HG03280 (cell line): ENCODE data around the gene GRK3.
"Not testable (repeated sequence)": the region's sequence is repeated elsewhere in the genome, so short reads cannot be mapped to it uniquely, and the experiment has no call there.

ENCODE experiments used
- ATAC-seq: cut with Tn5 transposase; IDR thresholded peaks from one replicate; pipeline ENCODE4 v1.9.1; 2021; ENCODE audit warnings: mild to moderate bottlenecking, moderate library complexity; ENCODE audit not compliant: unreplicated experiment

Gene GRK3

GRCh38 chr22:25570486-25570885, 6.0 kb downstream of the GRK3 start:
- no peak for ATAC-seq

DNA sequence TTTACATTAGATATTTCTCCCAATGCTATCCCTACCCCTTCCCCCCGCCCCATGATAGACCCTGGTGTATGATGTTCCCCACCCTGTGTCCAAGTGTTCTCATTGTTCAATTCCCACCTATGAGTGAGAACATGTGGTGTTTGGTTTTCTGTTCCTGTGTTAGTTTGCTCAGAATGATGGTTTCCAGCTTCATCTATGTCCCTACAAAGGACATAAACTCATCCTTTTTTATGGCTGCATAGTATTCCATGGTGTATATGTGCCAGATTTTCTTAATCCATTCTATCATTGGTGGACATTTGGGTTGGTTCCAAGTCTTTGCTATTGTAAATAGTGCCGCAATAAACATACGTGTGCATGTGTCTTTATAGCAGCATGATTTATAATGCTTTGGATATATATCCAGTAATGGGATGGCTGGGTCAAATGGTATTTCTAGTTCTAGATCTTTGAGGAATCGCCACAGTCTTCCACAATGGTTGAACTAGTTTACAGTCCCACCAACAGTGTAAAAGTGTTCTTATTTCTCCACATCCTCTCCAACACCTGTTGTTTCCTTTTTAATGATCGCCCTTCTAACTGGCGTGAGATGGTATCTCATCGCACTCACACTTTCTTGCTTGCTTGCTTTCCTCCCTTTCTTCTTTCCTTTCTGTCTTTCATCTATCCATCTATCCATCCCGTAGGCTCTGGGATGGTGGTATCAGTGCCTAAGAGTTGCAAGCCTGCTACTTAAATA, 7.7 kb downstream of the GRK3 start:
- not testable (repeated sequence) for ATAC-seq

GRCh38 chr22:25572708-25573171, 8.3 kb downstream of the GRK3 start:
- ATAC-seq, result peak; percentile 52

DNA sequence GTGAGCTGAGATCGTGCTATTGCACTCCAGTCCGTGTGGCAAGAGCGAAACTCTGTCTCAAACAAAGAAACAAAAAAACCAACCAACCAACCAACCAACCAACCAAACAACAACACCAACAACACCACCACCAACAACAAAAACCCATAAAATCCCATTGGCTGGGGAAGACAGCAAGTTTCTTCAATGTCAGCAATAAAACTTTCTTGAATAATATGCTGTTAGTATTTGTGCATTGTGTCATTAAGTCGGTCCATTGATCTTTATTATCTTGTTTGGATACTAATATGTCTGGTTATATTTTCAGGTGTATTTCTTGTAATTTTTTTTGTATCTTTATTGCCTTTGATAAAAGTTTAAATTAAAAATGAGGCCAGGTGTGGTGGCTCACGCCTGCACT, 9.4 kb downstream of the GRK3 start:
- no peak for ATAC-seq

DNA sequence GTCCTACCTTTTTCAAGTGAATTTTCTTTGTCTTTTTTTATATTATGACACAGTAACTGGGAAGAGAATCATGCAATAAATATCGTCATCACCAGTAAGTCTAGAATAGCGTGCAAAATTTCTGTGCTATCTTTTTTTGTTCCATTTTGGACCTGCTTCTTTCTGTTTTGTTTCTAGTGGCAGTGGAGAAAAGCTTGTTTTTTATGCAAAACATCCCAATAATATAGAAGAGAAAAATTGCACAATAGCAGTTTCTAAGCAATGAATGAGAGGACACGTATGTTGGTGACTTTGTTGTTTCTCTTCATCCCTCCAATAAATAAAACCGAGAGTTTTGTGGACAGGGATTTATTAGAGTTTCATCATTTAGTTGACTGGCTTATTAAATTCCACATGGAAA, 10.3 kb downstream of the GRK3 start:
- no peak for ATAC-seq

GRCh38 chr22:25575674-25576392, 11.4 kb downstream of the GRK3 start:
- not testable (repeated sequence) for ATAC-seq

DNA sequence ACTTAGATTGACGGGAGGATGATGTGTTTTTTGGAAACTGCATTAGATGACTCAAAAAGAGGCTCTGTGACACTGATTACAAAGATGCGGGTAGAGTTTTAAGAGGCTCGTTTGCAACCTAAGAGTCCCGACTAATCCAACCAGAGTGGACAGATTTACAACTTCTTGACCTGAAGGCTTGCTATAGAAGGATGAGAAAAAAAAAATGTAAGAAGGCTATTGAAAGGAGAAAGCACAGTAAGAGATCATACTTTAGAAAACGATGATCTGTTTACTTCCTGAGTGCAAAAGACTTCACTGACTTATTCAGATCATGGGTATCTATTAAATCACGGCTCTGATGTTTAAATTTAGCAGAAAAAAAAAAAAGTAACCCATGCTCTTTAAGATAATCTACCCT, 17.0 kb downstream of the GRK3 start:
- ATAC-seq, result not testable (repeated sequence)

- ATAC-seq, result no peak
Measured at GRCh38 chr22:25582946-25583345, 18.5 kb downstream of the GRK3 start.

DNA sequence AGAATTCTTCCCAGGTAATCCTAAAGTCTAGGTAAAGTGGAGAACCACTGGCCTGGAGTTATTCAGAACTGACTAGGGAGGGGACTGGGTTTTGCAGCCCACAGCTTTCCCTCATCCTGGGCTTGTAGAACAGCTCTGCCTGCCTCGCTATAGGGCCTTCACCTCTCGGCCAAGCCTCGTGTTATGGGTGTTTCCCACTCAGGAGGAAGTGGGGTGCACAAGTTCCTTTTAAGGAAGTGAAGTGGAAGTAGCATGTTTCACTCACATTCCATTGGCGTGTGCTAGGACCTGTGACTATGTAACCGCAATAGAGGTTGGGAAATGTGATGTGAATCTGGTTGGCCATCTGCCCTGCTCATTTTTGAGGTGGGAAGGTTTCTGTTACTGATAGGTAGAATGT, 20.5 kb downstream of the GRK3 start:
- not testable (repeated sequence) for ATAC-seq

DNA sequence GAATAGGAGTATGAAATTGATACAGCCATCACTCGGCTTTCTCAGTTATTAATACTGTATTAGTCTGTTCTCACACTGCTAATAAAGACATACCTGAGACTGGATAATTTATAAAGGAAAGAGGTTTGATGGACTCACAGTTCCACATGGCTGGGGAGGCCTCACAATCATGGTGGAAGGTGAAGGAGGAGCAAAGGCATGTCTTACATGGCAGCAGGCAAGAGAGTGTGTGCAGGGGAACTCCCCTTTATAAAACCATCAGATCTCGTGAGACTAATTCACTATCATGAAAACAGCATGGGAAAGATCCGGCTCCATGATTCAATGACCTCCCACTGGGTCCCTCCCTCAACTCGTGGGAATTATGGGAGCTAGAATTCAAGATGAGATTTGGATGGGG, 25.2 kb downstream of the GRK3 start:
- ATAC-seq, result not testable (repeated sequence)

DNA sequence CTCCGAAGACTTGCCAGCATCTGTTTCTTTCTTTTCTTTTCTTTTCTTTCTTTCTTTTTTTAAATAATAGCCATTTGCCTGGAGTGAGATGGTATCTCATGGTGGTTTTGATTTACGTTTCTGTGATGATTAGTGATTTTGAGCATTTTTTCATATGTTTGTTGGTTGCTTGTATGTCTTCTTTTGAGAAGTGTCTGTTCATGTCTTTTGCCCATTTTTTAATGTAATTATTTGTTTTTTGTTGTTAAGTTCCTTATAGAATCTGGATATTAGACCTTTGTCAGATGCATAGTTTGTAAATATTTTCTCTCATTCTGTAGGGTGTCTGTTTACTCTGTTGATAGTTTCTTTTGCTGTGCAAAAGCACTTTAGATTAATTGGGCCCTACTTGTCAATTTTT, 28.8 kb downstream of the GRK3 start:
- ATAC-seq, result not testable (repeated sequence)

DNA sequence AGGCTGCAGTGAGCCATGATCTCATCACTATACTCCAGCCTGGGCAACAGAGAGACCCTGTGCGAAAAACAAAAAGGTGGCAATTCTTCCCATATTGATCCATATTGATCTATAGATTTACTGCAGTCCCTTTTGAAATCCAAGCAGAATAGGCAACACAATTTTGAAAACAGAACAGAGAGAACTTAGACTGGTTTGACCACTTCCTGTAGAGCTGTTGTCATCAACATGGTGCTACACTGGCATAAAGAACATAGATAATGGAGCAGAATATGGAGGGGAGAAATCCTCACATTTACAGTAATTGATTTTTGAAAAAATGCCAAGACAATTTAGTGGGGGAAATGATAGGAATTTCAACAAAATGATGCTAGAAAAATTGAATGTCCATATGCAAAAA, 34.1 kb downstream of the GRK3 start:
- ATAC-seq, result no peak

- no peak for ATAC-seq
Measured at GRCh38 chr22:25602445-25602844, 38.0 kb downstream of the GRK3 start.

DNA sequence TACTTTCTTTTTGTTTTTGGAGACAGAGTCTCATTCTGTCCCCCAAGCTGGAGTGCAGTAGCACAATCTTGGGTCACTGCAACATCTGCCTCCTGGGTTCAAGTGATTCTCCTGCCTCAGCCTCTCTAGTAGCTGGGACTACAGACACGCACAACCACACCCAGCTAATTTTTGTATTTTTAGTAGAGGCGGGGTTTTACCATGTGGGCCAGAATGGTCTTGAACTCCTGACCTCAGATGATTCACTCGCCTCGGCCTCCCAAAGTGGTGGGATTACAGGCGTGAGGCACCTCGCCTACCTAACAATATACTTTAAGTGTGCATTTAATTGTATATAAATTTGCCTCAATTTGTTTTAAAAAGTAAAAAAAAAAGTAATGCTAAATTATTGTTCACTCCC, 38.4 kb downstream of the GRK3 start:
- ATAC-seq, result no peak

DNA sequence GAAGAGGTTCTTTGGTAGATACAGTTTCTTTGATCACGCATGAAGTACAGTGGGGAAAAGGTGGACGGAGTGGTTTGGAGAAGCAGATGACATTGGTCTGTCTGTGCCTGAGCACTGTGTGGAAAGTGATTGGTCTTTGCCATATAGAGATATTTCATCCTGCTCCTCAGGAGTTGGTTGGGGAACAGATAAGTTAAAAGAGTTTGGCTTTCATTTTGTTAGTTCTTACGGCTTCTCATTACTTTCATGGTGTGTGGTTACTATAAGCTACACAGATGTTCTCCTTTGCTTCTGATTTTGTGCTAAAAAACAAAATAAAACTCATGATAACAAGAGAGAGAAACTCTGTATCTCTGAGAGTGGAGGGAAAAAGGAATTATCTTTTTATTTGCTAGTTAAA, 40.7 kb downstream of the GRK3 start:
- not testable (repeated sequence) for ATAC-seq

- not testable (repeated sequence) for ATAC-seq
Measured at GRCh38 chr22:25605565-25605964, 41.1 kb downstream of the GRK3 start.

DNA sequence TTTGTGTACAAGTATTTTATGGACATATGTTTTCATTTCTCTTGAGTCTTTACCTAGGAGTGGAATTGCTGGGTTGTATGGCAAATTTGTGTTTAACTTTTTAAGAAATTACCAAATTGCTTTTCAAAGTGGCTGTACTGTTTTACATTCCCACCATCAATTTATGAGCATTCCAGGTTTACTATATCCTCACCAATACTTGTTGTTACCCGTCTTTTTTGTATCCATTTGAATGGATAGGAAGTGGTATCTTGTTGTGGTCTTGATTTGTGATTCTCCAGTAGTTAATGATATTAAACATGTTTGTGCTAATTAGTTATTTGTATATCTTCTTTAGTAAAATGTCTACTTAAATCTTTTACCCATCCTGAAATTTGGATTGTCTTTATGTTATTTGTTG, 46.8 kb downstream of the GRK3 start:
- not testable (repeated sequence) for ATAC-seq

- not testable (repeated sequence) for ATAC-seq
Measured at GRCh38 chr22:25613131-25613530, 48.7 kb downstream of the GRK3 start.

DNA sequence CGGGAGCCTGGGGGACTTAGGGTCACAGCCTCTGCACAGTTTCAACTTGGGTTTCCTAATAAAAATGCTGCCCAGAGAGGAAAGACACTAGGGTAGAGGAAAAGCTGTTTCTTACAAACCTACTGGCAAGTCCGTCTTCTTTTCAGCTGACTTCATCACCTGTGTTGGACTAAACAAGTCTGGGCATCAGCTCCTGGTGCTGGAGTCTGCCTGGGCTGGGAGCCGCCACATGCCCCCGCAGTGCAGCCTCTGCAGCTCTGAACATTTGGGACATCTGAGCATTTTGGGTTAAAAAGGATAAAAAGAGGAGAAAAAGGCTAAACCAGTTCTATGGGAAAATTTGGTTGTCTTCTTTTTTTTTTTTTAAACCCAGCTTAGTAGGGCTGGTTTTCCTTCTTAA, 49.1 kb downstream of the GRK3 start:
- ATAC-seq, result not testable (repeated sequence)

DNA sequence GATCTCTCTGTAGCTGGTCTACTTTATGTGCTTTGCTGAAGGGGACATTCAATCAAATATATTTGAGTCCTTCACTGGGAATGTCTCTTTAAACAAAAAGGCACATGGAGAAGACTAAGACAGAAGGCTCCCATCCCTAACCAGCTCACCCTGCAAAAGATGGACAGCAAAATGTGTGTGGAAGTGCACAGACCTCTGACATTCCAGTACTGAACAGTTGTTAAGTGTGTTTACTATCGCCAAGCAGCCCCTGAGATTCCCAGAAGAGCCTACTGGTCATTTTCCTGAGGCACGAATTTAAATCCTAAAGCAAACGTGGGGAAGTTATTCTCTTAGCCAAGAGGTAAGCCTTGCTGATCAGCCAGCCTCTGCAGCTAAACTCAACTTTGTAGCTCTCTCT, 50.3 kb downstream of the GRK3 start:
- not testable (repeated sequence) for ATAC-seq

DNA sequence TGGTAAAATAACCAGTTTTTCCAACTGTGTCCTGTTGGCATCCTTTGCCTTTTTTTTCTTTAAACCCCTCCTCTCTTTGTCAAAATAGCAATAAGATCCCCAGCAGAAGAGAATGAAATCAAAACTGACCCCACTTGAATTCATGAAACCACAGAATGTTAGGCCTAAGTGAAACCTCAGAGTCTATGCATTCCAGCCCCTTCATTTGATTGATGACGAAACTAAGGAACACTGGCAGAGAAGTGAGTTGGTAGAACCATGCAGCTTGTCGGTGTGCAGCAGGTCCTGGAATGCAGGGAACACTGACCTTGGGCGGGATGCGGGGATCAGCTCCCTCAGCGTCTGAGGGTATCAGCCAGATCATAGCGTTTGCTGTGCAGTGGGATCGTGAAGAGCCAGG, 57.5 kb downstream of the GRK3 start:
- no peak for ATAC-seq

GRCh38 chr22:25623310-25623734, 58.8 kb downstream of the GRK3 start:
- peak; percentile 78 for ATAC-seq
